H9 (cell line): ENCODE measurements around the gene UNK. TPM values are rescaled to one million over a fixed set of nuclear protein-coding genes. Genes with fewer than 3 reads are reported as not detected.

ENCODE experiments used
- DNase-seq: peaks from one replicate; pipeline ENCODE4 v3.0.0-alpha.2; 2017
- H2AFZ ChIP-seq: one replicate; pipeline ENCODE4 v1.6.1; 2013; ENCODE audit warnings: mild to moderate bottlenecking, low read length, control low read depth, moderate library complexity
- H2AK5ac ChIP-seq: 2 replicates; pipeline ENCODE4 v1.6.1; 2013; ENCODE audit warnings: low read length, control low read depth, mixed read lengths; ENCODE audit not compliant: insufficient read length
- H2BK120ac ChIP-seq: one replicate; pipeline ENCODE4 v1.6.1; 2013; ENCODE audit warnings: low read depth, mild to moderate bottlenecking, low read length, control low read depth, inconsistent platforms; ENCODE audit not compliant: poor library complexity, severe bottlenecking
- H2BK12ac ChIP-seq: 2 replicates; pipeline ENCODE4 v1.6.1; 2013; ENCODE audit warnings: low read length, control low read depth, mixed read lengths, low read depth; ENCODE audit not compliant: insufficient read length
- H2BK15ac ChIP-seq: 2 replicates; pipeline ENCODE4 v1.6.1; 2013; ENCODE audit warnings: low read depth, low read length, control low read depth
- H2BK20ac ChIP-seq: one replicate; pipeline ENCODE4 v1.6.1; 2013; ENCODE audit warnings: low read depth, mild to moderate bottlenecking, low read length, control low read depth, inconsistent platforms; ENCODE audit not compliant: poor library complexity, severe bottlenecking
- H2BK5ac ChIP-seq: 2 replicates; pipeline ENCODE4 v1.6.1; 2013; ENCODE audit warnings: low read length, control low read depth, mixed read lengths; ENCODE audit not compliant: insufficient read length
- H3K14ac ChIP-seq: 2 replicates; pipeline ENCODE4 v1.6.1; 2013; ENCODE audit warnings: low read length, control low read depth; ENCODE audit not compliant: insufficient read depth
- H3K18ac ChIP-seq: 2 replicates; pipeline ENCODE4 v1.6.1; 2013; ENCODE audit warnings: low read depth, mild to moderate bottlenecking, mixed read lengths, low read length, control low read depth; ENCODE audit not compliant: insufficient read length
- H3K23ac ChIP-seq: 2 replicates; pipeline ENCODE4 v1.6.1; 2013; ENCODE audit warnings: low read length, control low read depth, mixed read lengths, low read depth; ENCODE audit not compliant: insufficient read length
- H3K23me2 ChIP-seq: 2 replicates; pipeline ENCODE4 v1.6.1; 2013; ENCODE audit warnings: low read depth, mild to moderate bottlenecking, mixed read lengths, low read length, control low read depth; ENCODE audit not compliant: insufficient read length, poor library complexity, severe bottlenecking
- H3K27ac ChIP-seq: 2 replicates; pipeline ENCODE4 v1.5.1; 2013; ENCODE audit warnings: low read length, control low read depth, mixed read lengths, low read depth; ENCODE audit not compliant: insufficient read length
- H3K27me3 ChIP-seq: 2 replicates; pipeline ENCODE4 v1.6.1; 2013; ENCODE audit warnings: low read length, control low read depth, inconsistent platforms; ENCODE audit not compliant: insufficient read depth
- H3K4ac ChIP-seq: 2 replicates; pipeline ENCODE4 v1.6.1; 2013; ENCODE audit warnings: low read depth, mild to moderate bottlenecking, control low read depth, inconsistent platforms, low read length, moderate library complexity
- H3K4me1 ChIP-seq: 2 replicates; pipeline ENCODE4 v1.6.1; 2013; ENCODE audit warnings: low read length, control low read depth, inconsistent platforms; ENCODE audit not compliant: insufficient read depth
- H3K4me2 ChIP-seq: 2 replicates; pipeline ENCODE4 v1.6.1; 2013; ENCODE audit warnings: low read length, control low read depth, mixed read lengths; ENCODE audit not compliant: insufficient read length, insufficient read depth
- H3K56ac ChIP-seq: 2 replicates; pipeline ENCODE4 v1.6.1; 2013; ENCODE audit warnings: low read depth, mild to moderate bottlenecking, mixed read lengths, low read length, control low read depth; ENCODE audit not compliant: insufficient read length
- H3K79me1 ChIP-seq: 2 replicates; pipeline ENCODE4 v1.6.1; 2013; ENCODE audit warnings: low read depth, mild to moderate bottlenecking, moderate library complexity, low read length, control low read depth, inconsistent platforms; ENCODE audit not compliant: insufficient read depth, poor library complexity, severe bottlenecking
- H3K79me2 ChIP-seq: 2 replicates; pipeline ENCODE4 v1.6.1; 2013; ENCODE audit warnings: low read length, control low read depth, inconsistent platforms; ENCODE audit not compliant: insufficient read depth
- H3K9ac ChIP-seq: 2 replicates; pipeline ENCODE4 v1.6.1; 2013; ENCODE audit warnings: low read length, control low read depth, mixed read lengths; ENCODE audit not compliant: insufficient read length; ENCODE audit errors: extremely low read depth
- H3K9me3 ChIP-seq: one replicate; pipeline ENCODE4 v1.6.1; 2013; ENCODE audit warnings: low read depth, low read length, inconsistent platforms; ENCODE audit not compliant: control insufficient read depth
- H3T11ph ChIP-seq: one replicate; pipeline ENCODE4 v1.6.1; 2013; ENCODE audit warnings: mild to moderate bottlenecking, low read length, control low read depth, inconsistent platforms
- H4K20me1 ChIP-seq: one replicate; pipeline ENCODE4 v1.6.1; 2013; ENCODE audit not compliant: control insufficient read depth, insufficient read length, insufficient read depth
- H4K5ac ChIP-seq: 2 replicates; pipeline ENCODE4 v1.6.1; 2013; ENCODE audit warnings: low read depth, mild to moderate bottlenecking, mixed read lengths, low read length, control low read depth; ENCODE audit not compliant: insufficient read length
- H4K8ac ChIP-seq: replicated peaks from 2 replicates; pipeline ENCODE4 v1.6.1; 2013; ENCODE audit warnings: low read length, control low read depth, mixed read lengths, low read depth; ENCODE audit not compliant: insufficient read length
- H4K91ac ChIP-seq: 2 replicates; pipeline ENCODE4 v1.6.1; 2013; ENCODE audit warnings: low read depth, mild to moderate bottlenecking, moderate library complexity, mixed read lengths, low read length, control low read depth; ENCODE audit not compliant: insufficient read length
- H3K27ac Mint-ChIP-seq, 3 experiments: 2 replicates in 2 of 3; 3 replicates in 1 of 3; pipeline ENCODE4 v1.8.0; 2020 to 2021; ENCODE audit warnings: mixed read lengths in 3 of 3, mild to moderate bottlenecking in 1 of 3, moderate library complexity in 1 of 3
- H3K27me3 Mint-ChIP-seq: 2 replicates; pipeline ENCODE4 v1.8.0; 2021; ENCODE audit warnings: low read depth, mild to moderate bottlenecking, moderate library complexity, mixed read lengths
- H3K36me3 Mint-ChIP-seq, 3 experiments: 2 replicates in 2 of 3; 3 replicates in 1 of 3; pipeline ENCODE4 v1.8.0; 2020 to 2021; ENCODE audit warnings: low read depth in 3 of 3, mixed read lengths in 3 of 3; ENCODE audit not compliant: insufficient read depth in 1 of 3
- H3K4me1 Mint-ChIP-seq, 2 experiments: 2 replicates each; pipeline ENCODE4 v1.8.0; 2020; ENCODE audit warnings: mixed read lengths in 2 of 2
- H3K4me3 Mint-ChIP-seq, 2 experiments: 2 replicates in 1 of 2; 3 replicates in 1 of 2; pipeline ENCODE4 v1.8.0; 2020 to 2021; ENCODE audit warnings: mild to moderate bottlenecking in 2 of 2, mixed read lengths in 2 of 2, moderate library complexity in 1 of 2
- H3K9me3 Mint-ChIP-seq, 2 experiments: 2 replicates in 1 of 2; 3 replicates in 1 of 2; pipeline ENCODE4 v1.8.0; 2020; ENCODE audit warnings: mild to moderate bottlenecking in 2 of 2, mixed read lengths in 2 of 2, moderate library complexity in 1 of 2
- CTCF ChIP-seq: fragments of 200-600 bp; sonication (generic); conservative IDR thresholded peaks from 3 replicates; pipeline ENCODE4 v1.8.0; 2021; ENCODE audit warnings: antibody characterized with exemption, mild to moderate bottlenecking
- WGBS: extraction: QIAGEN DNeasy Blood & Tissue Kit; methylation state at CpG from one replicate; pipeline ENCODE4 v1.1.7; 2013; ENCODE audit warnings: missing lambda C conversion rate, low lambda C conversion rate, mixed read lengths; ENCODE audit not compliant: insufficient read length; ENCODE audit errors: extremely low coverage; 5-methylcytosine and 5-hydroxymethylcytosine counted together
- total RNA-seq: library from RNA; stranded (reverse); gene quantifications from 2 replicates; pipeline ENCODE4 v1.2.1, GENCODE V29; 2021

UNK gene
- total RNA-seq, 1 experiment from 2014 or later: 36.4 TPM

GRCh38 chr17:75819116-75819515, 34.5 kb downstream of the UNK start:
- no peak overlapping the region for H3K9ac ChIP-seq
- no peaks in the 10 kb centered on the region for H3K27me3 ChIP-seq
- no peak overlapping the region for H3K14ac ChIP-seq
- TF ChIP-seq CTCF: no peak
- H3K79me2 ChIP-seq: no peaks in the 10 kb centered on the region
- no peak overlapping the region for H3K4me3 Mint-ChIP-seq
- no peak overlapping the region for H4K8ac ChIP-seq
- H3K4me1 ChIP-seq: no peaks in the 10 kb centered on the region
- H2BK12ac ChIP-seq: no peak overlapping the region
- no peak overlapping the region for H2BK15ac ChIP-seq
- no peak overlapping the region for H2AK5ac ChIP-seq
- no CpG with 5 or more reads among the region's 7 CpGs for WGBS
- no peak overlapping the region for H3K23ac ChIP-seq
- H2BK20ac ChIP-seq: no peak overlapping the region
- no peak overlapping the region for H2AFZ ChIP-seq
- no peak overlapping the region for H3K18ac ChIP-seq
- H4K20me1 ChIP-seq: no peaks in the 10 kb centered on the region
- H4K91ac ChIP-seq: no peak overlapping the region
- no peak overlapping the region for H3K4me2 ChIP-seq
- no peak overlapping the region for H3K27ac ChIP-seq
- no peak overlapping the region for H2BK5ac ChIP-seq
- DNase-seq: no peak
- no peak overlapping the region for H2BK120ac ChIP-seq
- H3K27me3 Mint-ChIP-seq: no peaks in the 10 kb centered on the region
- no peak overlapping the region for H3T11ph ChIP-seq
- no peaks in the 10 kb centered on the region for H3K23me2 ChIP-seq
- no peaks in the 10 kb centered on the region; a peak in 1 of 5 replicates for H3K9me3 Mint-ChIP-seq
- H3K79me1 ChIP-seq: no peaks in the 10 kb centered on the region
- no peaks in the 10 kb centered on the region for H3K4me1 Mint-ChIP-seq
- H4K5ac ChIP-seq: no peak overlapping the region
- peaks cover 20 to 77% (median 71%) of the 10 kb centered on the region in 3 experiments for H3K36me3 Mint-ChIP-seq
- H3K27ac Mint-ChIP-seq: no peak overlapping the region; a peak in 1 of 7 replicates
- no peaks in the 10 kb centered on the region for H3K9me3 ChIP-seq
- H3K56ac ChIP-seq: no peak overlapping the region
- no peak overlapping the region for H3K4ac ChIP-seq
